Measurements from ENCODE around the gene DNAJB11.

DNA sequence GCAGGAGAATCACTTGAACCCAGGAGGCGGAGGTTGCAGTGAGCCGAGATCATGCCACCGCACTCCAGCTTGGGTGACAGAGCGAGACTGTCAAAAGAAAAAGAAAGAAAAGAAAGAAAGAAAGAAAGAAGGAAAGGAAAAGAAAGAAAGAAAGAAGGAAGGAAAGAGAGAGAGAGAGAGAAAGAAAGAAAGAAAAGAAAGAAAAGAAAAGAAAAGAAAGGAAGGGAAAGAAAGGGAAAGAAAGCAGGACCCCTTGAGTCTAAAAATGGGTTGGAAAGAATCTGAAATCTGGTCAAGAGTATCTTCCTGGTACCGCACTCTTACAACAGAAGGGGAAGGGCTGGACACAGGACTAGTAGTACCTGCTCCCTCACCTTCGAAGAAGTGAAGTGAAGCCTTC, 45.9 kb upstream of the DNAJB11 start:
- TF ChIP-seq CTCF (IDR thresholded peaks at IDR 0.05; ENCODE audit: low read depth, low read length, poor library complexity, severe bottlenecking) (no peak), EZH2phosphoT487 (IDR thresholded peaks at IDR 0.05; ENCODE audit: borderline replicate concordance, low read length) (no peak)
